ENCODE results near the gene DPPA2.

GRCh38 chr3:109278141-109278540 lies 38.2 kb downstream of the DPPA2 start:
- TF ChIP-seq CTCF (conservative IDR thresholded peaks at IDR 0.05; ENCODE audit: low read length) (no peak), EZH2phosphoT487 (IDR thresholded peaks at IDR 0.05; ENCODE audit: borderline replicate concordance) (no peak)
